NT2/D1 (cell line): Measurements from ENCODE around the gene GMPR2.

Experiments used
- DNase-seq: peaks from one replicate; pipeline ENCODE4 v3.0.0-alpha.2; 2011; ENCODE audit warnings: low read depth, low spot score
- H3K27me3 ChIP-seq: 2 replicates; pipeline ENCODE4 v1.6.0; 2011; ENCODE audit warnings: mild to moderate bottlenecking; ENCODE audit not compliant: insufficient read length, insufficient read depth
- H3K36me3 ChIP-seq: 2 replicates; pipeline ENCODE4 v1.6.1; 2011; ENCODE audit warnings: mild to moderate bottlenecking, low read length, mixed read lengths; ENCODE audit not compliant: insufficient read depth, insufficient read length
- H3K4me1 ChIP-seq: 2 replicates; pipeline ENCODE4 v1.5.1; 2011; ENCODE audit not compliant: insufficient read depth, insufficient read length
- H3K4me3 ChIP-seq: 2 replicates; pipeline ENCODE4 v1.5.1; 2011; ENCODE audit warnings: low read depth; ENCODE audit not compliant: insufficient read length
- H3K9ac ChIP-seq: 2 replicates; pipeline ENCODE4 v1.6.0; 2011; ENCODE audit warnings: low read depth; ENCODE audit not compliant: insufficient read length
- H3K9me3 ChIP-seq: 2 replicates; pipeline ENCODE4 v1.5.1; 2011; ENCODE audit warnings: mild to moderate bottlenecking, low read length; ENCODE audit not compliant: insufficient read depth
- SUZ12 ChIP-seq: IDR thresholded peaks from 2 replicates; pipeline ENCODE4 v1.6.1; 2011; ENCODE audit not compliant: insufficient read length, insufficient read depth; ENCODE audit errors: extremely low read depth
- YY1 ChIP-seq: IDR thresholded peaks from 2 replicates; pipeline ENCODE4 v1.6.1; 2011; ENCODE audit not compliant: insufficient read length, insufficient read depth
- ZNF274 ChIP-seq: IDR thresholded peaks from 2 replicates; pipeline ENCODE4 v1.6.1; 2011; ENCODE audit warnings: mild to moderate bottlenecking, low read depth, low read length

The GMPR2 gene

DNA sequence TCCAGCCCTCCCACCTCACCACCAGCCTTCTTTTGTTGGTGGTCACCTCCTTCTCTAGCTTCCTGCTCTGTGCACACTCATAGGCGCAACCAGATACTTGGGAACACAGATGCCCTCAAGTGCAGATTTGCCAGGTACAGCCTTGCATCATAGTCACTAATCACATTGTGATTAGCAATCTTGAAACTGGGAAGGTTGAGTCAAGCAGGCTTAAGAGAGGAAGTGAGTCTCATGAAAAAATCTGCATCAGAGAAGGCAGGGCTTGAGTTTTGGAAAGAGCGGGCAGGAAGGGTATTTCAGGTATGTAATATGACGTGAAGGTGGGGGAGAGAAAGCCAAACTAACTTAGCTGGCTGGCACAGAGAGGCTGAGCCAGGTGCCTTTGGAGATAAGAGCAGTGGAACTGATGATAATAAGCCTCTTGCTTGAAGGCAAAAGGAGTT, 41.4 kb downstream of the GMPR2 start:
- no peak overlapping the region for H3K4me3 ChIP-seq
- no peaks in the 10 kb centered on the region for H3K27me3 ChIP-seq
- peaks cover 15% of the 10 kb centered on the region for H3K36me3 ChIP-seq
- DNase-seq, result no peak
- no peaks in the 10 kb centered on the region for H3K9me3 ChIP-seq
- no peak overlapping the region for H3K9ac ChIP-seq
- no peak for TF ChIP-seq ZNF274
- no peak for TF ChIP-seq YY1
- TF ChIP-seq SUZ12, result no peak
- H3K4me1 ChIP-seq, result no peaks in the 10 kb centered on the region

GRCh38 chr14:24277071-24277470, 44.3 kb downstream of the GMPR2 start:
- H3K9me3 ChIP-seq, result no peaks in the 10 kb centered on the region
- H3K36me3 ChIP-seq, result peaks cover 4% of the 10 kb centered on the region
- no peak overlapping the region for H3K4me3 ChIP-seq
- TF ChIP-seq YY1 (no peak), SUZ12 (no peak), ZNF274 (no peak)
- no peaks in the 10 kb centered on the region for H3K27me3 ChIP-seq
- no peak overlapping the region for H3K9ac ChIP-seq
- DNase-seq, result no peak
- H3K4me1 ChIP-seq, result peaks cover 4% of the 10 kb centered on the region

DNA sequence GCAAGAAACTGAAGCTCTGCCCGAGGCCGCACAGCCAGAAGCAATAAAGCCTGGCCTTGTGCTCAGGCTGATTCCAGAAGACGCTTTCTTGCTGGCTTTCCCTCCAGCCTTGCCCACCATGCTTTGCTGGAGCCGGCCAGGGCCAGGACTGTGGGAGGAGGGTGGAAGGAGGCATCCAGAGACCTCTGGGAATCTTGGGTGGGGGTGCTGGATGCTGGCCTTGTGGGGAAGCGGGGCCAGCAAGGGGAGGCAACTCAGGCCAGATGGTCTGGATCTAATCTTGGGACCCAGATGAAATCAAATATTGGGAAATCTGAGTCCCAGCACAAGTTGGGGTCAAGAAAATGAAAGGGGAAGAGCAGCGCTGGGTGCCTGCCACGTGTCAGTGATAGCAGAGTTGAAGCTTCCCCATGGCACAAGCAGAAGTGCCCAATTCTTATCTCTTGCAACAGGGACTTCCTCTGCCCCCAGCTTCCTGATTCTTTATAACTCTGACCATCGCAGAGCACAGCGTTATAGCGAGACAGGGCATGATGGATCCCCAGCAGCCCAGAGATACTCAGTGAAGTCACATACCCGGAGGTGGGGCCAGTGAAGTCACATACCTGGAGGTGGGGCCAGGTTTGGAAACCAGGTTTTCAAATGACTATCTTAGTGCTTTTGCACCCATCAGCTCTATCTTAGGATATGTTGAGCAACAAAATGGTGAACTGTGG, 45.0 kb downstream of the GMPR2 start:
- no peaks in the 10 kb centered on the region for H3K27me3 ChIP-seq
- TF ChIP-seq YY1 (no peak), SUZ12 (no peak), ZNF274 (no peak)
- DNase-seq, result no peak
- H3K36me3 ChIP-seq, result peaks cover 4% of the 10 kb centered on the region
- H3K9ac ChIP-seq, result no peak overlapping the region
- H3K4me1 ChIP-seq, result peaks cover 4% of the 10 kb centered on the region
- no peaks in the 10 kb centered on the region for H3K9me3 ChIP-seq
- H3K4me3 ChIP-seq, result no peak overlapping the region

GRCh38 chr14:24278424-24278823, 45.7 kb downstream of the GMPR2 start:
- Histone ChIP-seq H3K9me3 (no peaks in the 10 kb centered on the region), H3K4me1 (peaks cover 4% of the 10 kb centered on the region), H3K4me3 (no peak overlapping the region), H3K9ac (no peak overlapping the region), H3K27me3 (no peaks in the 10 kb centered on the region), H3K36me3 (peaks cover 3% of the 10 kb centered on the region)
- no peak for DNase-seq
- TF ChIP-seq ZNF274, result no peak
- no peak for TF ChIP-seq SUZ12
- TF ChIP-seq YY1, result no peak

GRCh38 chr14:24279301-24280186, 46.8 kb downstream of the GMPR2 start:
- TF ChIP-seq SUZ12, result no peak
- no peak for DNase-seq

GRCh38 chr14:24280797-24281460, 48.2 kb downstream of the GMPR2 start:
- H3K9me3 ChIP-seq, result no peaks in the 10 kb centered on the region

More at GRCh38 chr14:24279301-24280186, 46.8 kb downstream of the GMPR2 start:
- Histone ChIP-seq H3K27me3 (no peaks in the 10 kb centered on the region), H3K9ac (no peak overlapping the region), H3K36me3 (no peaks in the 10 kb centered on the region), H3K4me1 (peaks cover 4% of the 10 kb centered on the region), H3K9me3 (no peaks in the 10 kb centered on the region), H3K4me3 (no peak overlapping the region)

More at GRCh38 chr14:24280797-24281460, 48.2 kb downstream of the GMPR2 start:
- TF ChIP-seq ZNF274, result no peak
- TF ChIP-seq YY1, result no peak
- no peak for TF ChIP-seq SUZ12
- Histone ChIP-seq H3K9ac (no peak overlapping the region), H3K4me1 (peaks cover 4% of the 10 kb centered on the region), H3K4me3 (no peak overlapping the region), H3K27me3 (no peaks in the 10 kb centered on the region), H3K36me3 (no peaks in the 10 kb centered on the region)
- no peak for DNase-seq
